Fibroblast of villous mesenchyme (primary cell): Measurements from ENCODE around the gene ARAP1. TPM values are rescaled to one million over a fixed set of nuclear protein-coding genes. Genes with fewer than 3 reads are reported as not detected.

Experiments
- DNase-seq: peaks from one replicate; pipeline ENCODE4 v3.0.0-alpha.2; 2010; ENCODE audit warnings: low read depth
- H3K4me3 ChIP-seq: 2 replicates; pipeline ENCODE4 v1.5.1; 2011; ENCODE audit warnings: low read depth, mild to moderate bottlenecking, low read length
- CTCF ChIP-seq: IDR thresholded peaks from 2 replicates; pipeline ENCODE4 v1.5.1; 2012; ENCODE audit warnings: low read depth, mild to moderate bottlenecking, low read length; ENCODE audit not compliant: insufficient read depth
- total RNA-seq: library from RNA; depleted of rRNA; stranded (reverse); fragments of >200 nt; gene quantifications from 2 replicates; pipeline ENCODE4 v1.2.3, GENCODE V29; 2012

The ARAP1 gene
- total RNA-seq, 1 donor, result 73.0 TPM

DNA sequence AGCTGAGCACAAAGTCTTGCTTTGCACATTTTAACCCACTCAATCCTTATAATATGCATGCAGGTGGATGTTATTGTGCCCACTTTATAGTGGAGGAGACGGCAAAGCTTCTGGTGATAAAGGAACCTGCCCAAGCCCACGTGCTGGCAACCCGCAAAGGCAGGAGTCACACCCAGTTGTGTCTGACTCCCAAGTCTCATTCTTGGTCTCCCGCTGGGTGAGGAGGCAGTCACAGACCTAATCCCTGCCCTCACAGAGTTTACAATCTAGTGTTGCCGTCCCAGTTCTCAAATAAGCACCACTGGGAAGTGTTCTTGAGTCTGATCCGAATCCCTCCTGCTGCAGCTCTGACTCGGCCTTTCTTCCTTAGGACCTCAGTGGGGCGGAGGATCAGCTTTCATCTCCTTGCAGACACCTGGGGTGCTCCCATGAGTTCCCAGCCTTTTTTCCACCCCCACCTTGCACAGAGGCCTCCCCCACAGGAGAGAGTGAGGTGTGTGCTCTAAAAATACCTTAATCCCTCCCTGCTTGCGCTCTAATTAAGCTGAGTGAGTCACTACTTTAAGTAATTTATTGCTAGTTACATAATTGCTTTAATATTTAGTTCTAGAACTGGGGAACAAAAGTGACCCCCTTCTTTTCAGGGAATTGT is 93.1 kb downstream of the ARAP1 start:
- H3K4me3 ChIP-seq, result no peak overlapping the region
- DNase-seq, result no peak
- TF ChIP-seq CTCF, result no peak

- H3K4me3 ChIP-seq, result no peak overlapping the region
- no peak for TF ChIP-seq CTCF
- DNase-seq, result no peak
Measured at GRCh38 chr11:72657411-72658100, 94.7 kb downstream of the ARAP1 start.

DNA sequence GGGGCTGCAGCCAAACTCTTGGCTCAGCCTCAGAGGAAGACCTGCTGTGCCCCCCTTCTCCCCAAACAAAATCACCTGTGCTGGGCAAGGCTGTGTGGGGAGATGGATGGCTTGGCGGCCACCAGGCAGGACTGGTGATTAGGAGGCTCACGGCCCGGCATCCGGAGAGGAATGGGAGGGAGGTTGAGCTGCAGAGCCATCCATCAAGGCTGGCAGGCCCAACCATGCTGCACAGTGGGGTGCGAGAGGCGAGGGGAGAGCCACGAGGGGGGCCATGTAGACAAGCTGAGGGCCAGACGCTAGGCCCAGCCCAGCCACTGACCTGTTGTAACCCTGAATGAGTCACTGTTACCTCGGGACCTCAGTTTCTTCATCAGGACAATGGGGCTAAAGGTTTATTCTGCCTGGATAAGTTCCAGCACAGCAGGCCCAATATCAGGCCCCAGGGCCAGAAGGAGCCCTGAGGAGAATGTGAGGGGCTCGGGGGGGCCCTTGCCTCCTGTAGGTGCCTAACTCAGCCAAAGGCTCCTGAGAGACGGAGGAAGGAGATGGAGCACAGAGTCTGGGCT is 96.2 kb downstream of the ARAP1 start:
- TF ChIP-seq CTCF, result no peak
- H3K4me3 ChIP-seq, result no peak overlapping the region
- no peak for DNase-seq

GRCh38 chr11:72655014-72655413 is 97.2 kb downstream of the ARAP1 start:
- no peak overlapping the region for H3K4me3 ChIP-seq
- DNase-seq, result no peak
- no peak for TF ChIP-seq CTCF

GRCh38 chr11:72653649-72654048 is 98.6 kb downstream of the ARAP1 start:
- DNase-seq, result no peak
- no peak for TF ChIP-seq CTCF
- H3K4me3 ChIP-seq, result no peak overlapping the region

DNA sequence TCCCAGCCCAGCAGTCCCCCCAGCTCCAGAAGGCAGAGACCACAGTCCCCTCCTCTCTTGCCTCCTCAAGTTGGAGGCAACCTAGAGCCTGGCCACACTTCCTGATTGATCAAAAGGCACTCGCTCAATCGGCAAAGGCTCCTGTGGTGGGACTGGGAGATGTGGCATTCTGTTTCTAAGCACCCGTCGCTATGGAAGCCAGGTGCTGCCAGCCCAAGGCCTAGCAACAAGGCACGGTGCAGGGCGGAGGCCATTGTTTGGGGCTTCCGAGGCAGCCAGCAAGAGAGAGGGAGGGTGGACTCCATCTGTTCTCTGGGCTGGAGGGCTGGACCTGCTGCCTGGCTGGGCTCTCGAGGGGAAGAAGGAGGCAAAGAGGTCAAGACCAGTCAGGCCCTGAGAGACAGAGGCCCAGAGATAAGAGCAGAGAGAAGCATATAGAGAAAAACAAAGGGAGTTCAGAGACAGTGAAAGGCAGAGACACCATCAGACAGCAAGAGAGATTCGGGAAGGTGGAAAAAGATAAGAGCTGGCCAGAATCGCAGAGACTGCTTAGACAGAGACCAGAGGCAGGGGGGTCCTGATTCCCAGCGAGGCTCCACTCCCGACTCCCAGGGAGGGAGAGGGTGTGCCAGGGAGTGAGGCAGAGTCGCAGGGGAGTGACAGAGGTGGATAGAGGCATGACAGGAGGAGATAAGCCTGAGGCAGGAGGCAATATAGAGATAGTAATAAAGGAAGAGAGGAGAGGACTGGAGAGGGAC is 99.2 kb downstream of the ARAP1 start:
- no peak for TF ChIP-seq CTCF
- no peak for DNase-seq
- H3K4me3 ChIP-seq, result no peak overlapping the region
